BE2C (cell line): ENCODE measurements around the gene ECE1.
A peak's percentile ranks its signal among the peaks of the same experiment; 100 is the strongest.

Source experiments
- DNase-seq: peaks from one replicate; pipeline ENCODE4 v3.0.0-alpha.2; 2020
- H3K27me3 ChIP-seq: fragments of 250-450 bp; sonication (Bioruptor Pico); 2 replicates; pipeline ENCODE4 v1.5.1; 2020; ENCODE audit warnings: mild to moderate bottlenecking
- H3K36me3 ChIP-seq: fragments of 250-450 bp; sonication (Bioruptor Pico); 2 replicates; pipeline ENCODE4 v1.5.1; 2020; ENCODE audit warnings: mild to moderate bottlenecking
- H3K4me1 ChIP-seq: fragments of 250-450 bp; sonication (Bioruptor Pico); 2 replicates; pipeline ENCODE4 v1.5.1; 2020
- H3K4me3 ChIP-seq: 2 replicates; pipeline ENCODE4 v1.5.1; 2011; ENCODE audit warnings: low read depth, low read length
- H3K9me3 ChIP-seq: fragments of 250-450 bp; sonication (Bioruptor Pico); 2 replicates; pipeline ENCODE4 v1.5.1; 2020
- CTCF ChIP-seq: IDR thresholded peaks from 2 replicates; pipeline ENCODE4 v1.5.1; 2012; ENCODE audit warnings: mild to moderate bottlenecking, low read depth, low read length

The ECE1 gene

GRCh38 chr1:21225065-21225464, 65.2 kb downstream of the ECE1 start:
- H3K9me3 ChIP-seq: no peaks in the 10 kb centered on the region
- no peaks in the 10 kb centered on the region; the same call in 1 of the 2 replicates for H3K4me1 ChIP-seq
- DNase-seq: no peak
- H3K36me3 ChIP-seq: peaks cover 10% of the 10 kb centered on the region
- no peak overlapping the region for H3K4me3 ChIP-seq
- no peaks in the 10 kb centered on the region for H3K27me3 ChIP-seq
- TF ChIP-seq CTCF: no peak

GRCh38 chr1:21220815-21221214, 69.4 kb downstream of the ECE1 start:
- Histone ChIP-seq H3K9me3 (no peaks in the 10 kb centered on the region), H3K4me3 (no peak overlapping the region), H3K36me3 (peaks cover 10% of the 10 kb centered on the region), H3K27me3 (no peaks in the 10 kb centered on the region), H3K4me1 (no peaks in the 10 kb centered on the region; the same call in 1 of the 2 replicates)
- TF ChIP-seq CTCF: no peak
- peak; percentile 28 for DNase-seq

- TF ChIP-seq CTCF: no peak
- H3K9me3 ChIP-seq: no peaks in the 10 kb centered on the region
Observed at GRCh38 chr1:21219674-21220073, 70.6 kb downstream of the ECE1 start.

GRCh38 chr1:21217812-21218596, 72.3 kb downstream of the ECE1 start:
- Histone ChIP-seq H3K36me3 (peaks cover 10% of the 10 kb centered on the region), H3K4me3 (no peak overlapping the region), H3K9me3 (no peaks in the 10 kb centered on the region), H3K4me1 (no peaks in the 10 kb centered on the region; the same call in 1 of the 2 replicates), H3K27me3 (no peaks in the 10 kb centered on the region)
- DNase-seq: peak; percentile 53
- peak; percentile 33 for TF ChIP-seq CTCF

More at GRCh38 chr1:21219674-21220073, 70.6 kb downstream of the ECE1 start:
- no peaks in the 10 kb centered on the region; the same call in 1 of the 2 replicates for H3K4me1 ChIP-seq
- no peak overlapping the region for H3K4me3 ChIP-seq
- peaks cover 10% of the 10 kb centered on the region for H3K36me3 ChIP-seq
- H3K27me3 ChIP-seq: no peaks in the 10 kb centered on the region
- DNase-seq: no peak

GRCh38 chr1:21216835-21217811, 73.1 kb downstream of the ECE1 start:
- DNase-seq: peak; percentile 49
- H3K9me3 ChIP-seq: no peaks in the 10 kb centered on the region
- no peaks in the 10 kb centered on the region for H3K27me3 ChIP-seq
- H3K36me3 ChIP-seq: peaks cover 9% of the 10 kb centered on the region
- H3K4me3 ChIP-seq: no peak overlapping the region
- H3K4me1 ChIP-seq: no peaks in the 10 kb centered on the region; the same call in 1 of the 2 replicates
- TF ChIP-seq CTCF: peak; percentile 65
